ENCODE measurements around the gene TRIM61. TPM values are rescaled to one million over a fixed set of nuclear protein-coding genes. Genes with fewer than 3 reads are reported as not detected.
A peak's percentile ranks its signal among the peaks of the same experiment; 100 is the strongest.
"Not testable (repeated sequence)": the region's sequence is repeated elsewhere in the genome, so short reads cannot be mapped to it uniquely, and the experiment has no call there.

The TRIM61 gene
- total and polyA plus RNA-seq, 4 donors = 0.13 to 1.4 (median 0.48) TPM

- TF ChIP-seq RXRA (IDR thresholded peaks at IDR 0.05) (no peak), FOXA1 (IDR thresholded peaks at IDR 0.05) (no peak), ZBTB33 (IDR thresholded peaks at IDR 0.05) (no peak), SP1 (IDR thresholded peaks at IDR 0.05) (no peak), YY1 (IDR thresholded peaks at IDR 0.05) (no peak), FOXA2 (IDR thresholded peaks at IDR 0.05) (no peak), HNF4A (conservative IDR thresholded peaks at IDR 0.05) (no peak)
Measured at GRCh38 chr4:164943192-164943591, 34.3 kb downstream of the TRIM61 start (continued).

- no peak for DNase-seq (ENCODE audit: low spot score)
- H3K27me3 ChIP-seq (ENCODE audit: control insufficient read depth in 4 of 4, insufficient read depth in 4 of 4, low read length in 3 of 4) = peaks cover 0 to 2% (median 0%) of the 10 kb centered on the region in 4 donors
Measured at GRCh38 chr4:164937576-164938270, 39.7 kb downstream of the TRIM61 start.

GRCh38 chr4:164935865-164936606 lies 41.4 kb downstream of the TRIM61 start:
- not testable (repeated sequence) for H3K4me1 ChIP-seq (ENCODE audit: control insufficient read depth in 4 of 4, insufficient read depth in 4 of 4, low read length in 3 of 4); H3K4me3 ChIP-seq (ENCODE audit: low read depth in 1 of 3, low read length in 3 of 3); H3K9ac ChIP-seq (ENCODE audit: low read depth in 1 of 2, low read length in 2 of 2); DNase-seq (ENCODE audit: low spot score); H3K27ac ChIP-seq (ENCODE audit: low read depth in 1 of 2, low read length in 2 of 2); H3K36me3 ChIP-seq (ENCODE audit: control insufficient read depth in 4 of 4, insufficient read depth in 3 of 4, low read depth in 1 of 4, low read length in 3 of 4); H3K27me3 ChIP-seq (ENCODE audit: control insufficient read depth in 4 of 4, insufficient read depth in 4 of 4, low read length in 3 of 4); H3K9me3 ChIP-seq (ENCODE audit: control insufficient read depth in 4 of 4, low read length in 3 of 4)
- 83% methylated on average over 9 of the region's 9 CpGs for whole genome bisulfite sequencing

More at GRCh38 chr4:164937576-164938270, 39.7 kb downstream of the TRIM61 start:
- no peak overlapping the region for H3K27ac ChIP-seq (ENCODE audit: low read depth in 1 of 2, low read length in 2 of 2)
- no peak overlapping the region for H3K9ac ChIP-seq (ENCODE audit: low read depth in 1 of 2, low read length in 2 of 2)
- H3K36me3 ChIP-seq (ENCODE audit: control insufficient read depth in 4 of 4, insufficient read depth in 3 of 4, low read depth in 1 of 4, low read length in 3 of 4) = no peaks in the 10 kb centered on the region
- TF ChIP-seq TAF1 (conservative IDR thresholded peaks at IDR 0.05) (no peak), JUND (IDR thresholded peaks at IDR 0.05) (no peak), YY1 (IDR thresholded peaks at IDR 0.05) (no peak), HNF4A (conservative IDR thresholded peaks at IDR 0.05) (no peak), RAD21 (IDR thresholded peaks at IDR 0.05) (peak in 1 of 2 donors; percentile 16), ATF3 (IDR thresholded peaks at IDR 0.05) (no peak), FOXA2 (IDR thresholded peaks at IDR 0.05) (no peak)
- H3K4me1 ChIP-seq (ENCODE audit: control insufficient read depth in 4 of 4, insufficient read depth in 4 of 4, low read length in 3 of 4) = no peaks in the 10 kb centered on the region
- no peak overlapping the region for H3K4me3 ChIP-seq (ENCODE audit: low read depth in 1 of 3, low read length in 3 of 3)
- H3K9me3 ChIP-seq (ENCODE audit: control insufficient read depth in 4 of 4, low read length in 3 of 4) = no peaks in the 10 kb centered on the region

- 60% methylated on average over 1 of the region's 1 CpG for WGBS
- H3K9me3 ChIP-seq (ENCODE audit: control insufficient read depth in 4 of 4, low read length in 3 of 4) = no peaks in the 10 kb centered on the region
- no peak overlapping the region for H3K9ac ChIP-seq (ENCODE audit: low read depth in 1 of 2, low read length in 2 of 2)
- H3K27me3 ChIP-seq (ENCODE audit: control insufficient read depth in 4 of 4, insufficient read depth in 4 of 4, low read length in 3 of 4) = peaks cover 0 to 2% (median 0%) of the 10 kb centered on the region in 4 donors
- no peak overlapping the region for H3K27ac ChIP-seq (ENCODE audit: low read depth in 1 of 2, low read length in 2 of 2)
- no peak for DNase-seq (ENCODE audit: low spot score)
- no peaks in the 10 kb centered on the region for H3K4me1 ChIP-seq (ENCODE audit: control insufficient read depth in 4 of 4, insufficient read depth in 4 of 4, low read length in 3 of 4)
- H3K36me3 ChIP-seq (ENCODE audit: control insufficient read depth in 4 of 4, insufficient read depth in 3 of 4, low read depth in 1 of 4, low read length in 3 of 4) = no peaks in the 10 kb centered on the region
- TF ChIP-seq REST (IDR thresholded peaks at IDR 0.05) = no peak
- no peak overlapping the region for H3K4me3 ChIP-seq (ENCODE audit: low read depth in 1 of 3, low read length in 3 of 3)
Measured at GRCh38 chr4:164935363-164935762, 42.1 kb downstream of the TRIM61 start.
